Heart left ventricle (tissue), 13 donors: ENCODE measurements around the gene LEPR.

Experiments
- CTCF ChIP-seq, 12 donors: fragments of 200-600 bp; sonication (generic) in 4 of 12; IDR thresholded peaks; one replicate each; pipeline versions ENCODE4 v1.5.0 to v1.8.0; 2018 to 2022; ENCODE audit warnings: antibody characterized with exemption in 12 of 12, mild to moderate bottlenecking in 5 of 12
- POLR2A ChIP-seq, 2 donors: fragments of 450-650 bp; IDR thresholded peaks; one replicate each; pipeline ENCODE4 v1.6.1; 2017; ENCODE audit warnings: antibody characterized with exemption in 2 of 2, mild to moderate bottlenecking in 2 of 2, moderate library complexity in 2 of 2
- donor health status: ischemic (EF 13 %, LVEDD 7.1; RV severe dilation, severe dysfunction).
- donor health status: DM: no; HTN: yes; CAD: no.
- donor health status: DM: no; HTN: no; CAD: no.
- donor health status: ischemic (EF 25% LVEDD 6.9; RV normal size, moderate dysfunction).
- donor health status: ischemic (EF 25% LVEDD 5.7; RV mildly dilated, moderate dysfunction).
- donor health status: ischemic (EF 35%, LVEDD 5.7; RV mildly dilated, moderate dysfunction).
- donor health status: nonischemic (EF 11% LVEDD 7.7; RV severe dilation, severe dysfunction).
- donor health status: DM: yes; HTN: yes; CAD: no.
- donor health status: PGD.
- donor health status: ischemic (EF 29% LVEDD 5.4; RV normal size, mild dysfunction).
- donor health status: nonischemic (EF 23%, LVEDD 6.1; RV moderate dilation, normal function).

DNA sequence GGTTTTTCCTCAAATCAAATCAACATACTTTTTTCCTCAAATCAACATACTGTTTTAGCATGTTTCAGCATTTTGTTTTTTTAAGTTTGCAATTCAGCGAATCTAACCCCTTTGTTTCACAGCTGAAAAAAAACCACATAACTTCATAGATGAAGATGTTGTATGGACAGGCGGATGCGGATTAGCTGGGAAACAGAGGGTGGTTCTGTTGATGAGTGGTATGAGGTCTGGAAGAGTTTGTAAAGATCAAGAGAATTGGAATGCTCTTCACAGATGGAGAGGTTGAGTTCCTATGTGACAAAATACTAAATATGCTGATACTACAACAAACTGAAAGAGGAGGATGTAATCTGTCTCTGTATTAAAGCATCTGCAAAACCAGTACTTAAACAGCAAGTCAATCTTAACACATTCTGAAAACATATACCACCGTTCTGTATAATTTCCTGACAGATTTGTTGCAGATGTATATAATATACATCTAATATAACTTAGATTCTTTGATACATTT, 10.6 kb upstream of the LEPR start:
- no peak for TF ChIP-seq POLR2A (IDR thresholded peaks at IDR 0.05)
- TF ChIP-seq CTCF (IDR thresholded peaks at IDR 0.05), result no peak
